ENCODE measurements around the gene CSMD2.

CSMD2 gene

GRCh38 chr1:33641104-33641830 lies 523.8 kb downstream of the CSMD2 start:
- Histone ChIP-seq H3K4me3 (ENCODE audit: low read depth, low read length) (no peak overlapping the region), H3K36me3 (ENCODE audit: control insufficient read depth, insufficient read depth, low read length) (no peaks in the 10 kb centered on the region), H3K9me3 (ENCODE audit: control insufficient read depth, insufficient read depth, low read length) (no peaks in the 10 kb centered on the region), H3K9ac (ENCODE audit: low read depth, low read length) (no peak overlapping the region), H3K4me1 (ENCODE audit: control insufficient read depth, insufficient read depth, low read length) (peaks cover 3% of the 10 kb centered on the region), H3K27me3 (ENCODE audit: control insufficient read depth, insufficient read depth, low read length) (no peaks in the 10 kb centered on the region)

GRCh38 chr1:33640114-33640660 lies 524.8 kb downstream of the CSMD2 start:
- Histone ChIP-seq H3K9ac (ENCODE audit: low read depth, low read length) (no peak overlapping the region), H3K36me3 (ENCODE audit: control insufficient read depth, insufficient read depth, low read length) (no peaks in the 10 kb centered on the region), H3K9me3 (ENCODE audit: control insufficient read depth, insufficient read depth, low read length) (no peaks in the 10 kb centered on the region), H3K27me3 (ENCODE audit: control insufficient read depth, insufficient read depth, low read length) (no peaks in the 10 kb centered on the region), H3K4me3 (ENCODE audit: low read depth, low read length) (no peak overlapping the region), H3K4me1 (ENCODE audit: control insufficient read depth, insufficient read depth, low read length) (peaks cover 6% of the 10 kb centered on the region)

- Histone ChIP-seq H3K4me3 (ENCODE audit: low read depth, low read length) (no peak overlapping the region), H3K9me3 (ENCODE audit: control insufficient read depth, insufficient read depth, low read length) (no peaks in the 10 kb centered on the region), H3K36me3 (ENCODE audit: control insufficient read depth, insufficient read depth, low read length) (no peaks in the 10 kb centered on the region), H3K4me1 (ENCODE audit: control insufficient read depth, insufficient read depth, low read length) (peaks cover 9% of the 10 kb centered on the region), H3K27me3 (ENCODE audit: control insufficient read depth, insufficient read depth, low read length) (peaks cover 8% of the 10 kb centered on the region), H3K9ac (ENCODE audit: low read depth, low read length) (no peak overlapping the region)
Measured at GRCh38 chr1:33637846-33638440, 527.1 kb downstream of the CSMD2 start.

- no peaks in the 10 kb centered on the region for H3K36me3 ChIP-seq (ENCODE audit: control insufficient read depth, insufficient read depth, low read length)
- H3K4me3 ChIP-seq (ENCODE audit: low read depth, low read length), result no peak overlapping the region
- H3K4me1 ChIP-seq (ENCODE audit: control insufficient read depth, insufficient read depth, low read length), result peaks cover 7% of the 10 kb centered on the region
- peaks cover 8% of the 10 kb centered on the region for H3K27me3 ChIP-seq (ENCODE audit: control insufficient read depth, insufficient read depth, low read length)
- no peaks in the 10 kb centered on the region for H3K9me3 ChIP-seq (ENCODE audit: control insufficient read depth, insufficient read depth, low read length)
- no peak overlapping the region for H3K9ac ChIP-seq (ENCODE audit: low read depth, low read length)
Measured at GRCh38 chr1:33636209-33636608, 528.8 kb downstream of the CSMD2 start.

GRCh38 chr1:33635336-33636012 lies 529.6 kb downstream of the CSMD2 start:
- Histone ChIP-seq H3K9me3 (ENCODE audit: control insufficient read depth, insufficient read depth, low read length) (no peaks in the 10 kb centered on the region), H3K9ac (ENCODE audit: low read depth, low read length) (no peak overlapping the region), H3K4me3 (ENCODE audit: low read depth, low read length) (no peak overlapping the region), H3K36me3 (ENCODE audit: control insufficient read depth, insufficient read depth, low read length) (no peaks in the 10 kb centered on the region), H3K4me1 (ENCODE audit: control insufficient read depth, insufficient read depth, low read length) (peaks cover 6% of the 10 kb centered on the region), H3K27me3 (ENCODE audit: control insufficient read depth, insufficient read depth, low read length) (peaks cover 8% of the 10 kb centered on the region)

GRCh38 chr1:33634806-33635205 lies 530.2 kb downstream of the CSMD2 start:
- no peak overlapping the region for H3K9ac ChIP-seq (ENCODE audit: low read depth, low read length)
- H3K4me1 ChIP-seq (ENCODE audit: control insufficient read depth, insufficient read depth, low read length), result peaks cover 6% of the 10 kb centered on the region
- no peaks in the 10 kb centered on the region for H3K9me3 ChIP-seq (ENCODE audit: control insufficient read depth, insufficient read depth, low read length)
- H3K4me3 ChIP-seq (ENCODE audit: low read depth, low read length), result no peak overlapping the region
- peaks cover 8% of the 10 kb centered on the region for H3K27me3 ChIP-seq (ENCODE audit: control insufficient read depth, insufficient read depth, low read length)
- no peaks in the 10 kb centered on the region for H3K36me3 ChIP-seq (ENCODE audit: control insufficient read depth, insufficient read depth, low read length)

GRCh38 chr1:33634143-33634542 lies 530.9 kb downstream of the CSMD2 start:
- Histone ChIP-seq H3K9me3 (ENCODE audit: control insufficient read depth, insufficient read depth, low read length) (no peaks in the 10 kb centered on the region), H3K27me3 (ENCODE audit: control insufficient read depth, insufficient read depth, low read length) (peaks cover 8% of the 10 kb centered on the region), H3K4me3 (ENCODE audit: low read depth, low read length) (no peak overlapping the region), H3K36me3 (ENCODE audit: control insufficient read depth, insufficient read depth, low read length) (no peaks in the 10 kb centered on the region), H3K9ac (ENCODE audit: low read depth, low read length) (no peak overlapping the region), H3K4me1 (ENCODE audit: control insufficient read depth, insufficient read depth, low read length) (peaks cover 6% of the 10 kb centered on the region)

- Histone ChIP-seq H3K9me3 (ENCODE audit: control insufficient read depth, insufficient read depth, low read length) (no peaks in the 10 kb centered on the region), H3K27me3 (ENCODE audit: control insufficient read depth, insufficient read depth, low read length) (peaks cover 8% of the 10 kb centered on the region), H3K4me3 (ENCODE audit: low read depth, low read length) (no peak overlapping the region), H3K4me1 (ENCODE audit: control insufficient read depth, insufficient read depth, low read length) (peaks cover 6% of the 10 kb centered on the region), H3K9ac (ENCODE audit: low read depth, low read length) (no peak overlapping the region), H3K36me3 (ENCODE audit: control insufficient read depth, insufficient read depth, low read length) (no peaks in the 10 kb centered on the region)
Measured at GRCh38 chr1:33633019-33633801, 531.8 kb downstream of the CSMD2 start.

- H3K4me3 ChIP-seq (ENCODE audit: low read depth, low read length), result no peak overlapping the region
- H3K27me3 ChIP-seq (ENCODE audit: control insufficient read depth, insufficient read depth, low read length), result peaks cover 8% of the 10 kb centered on the region
- H3K9ac ChIP-seq (ENCODE audit: low read depth, low read length), result no peak overlapping the region
- H3K9me3 ChIP-seq (ENCODE audit: control insufficient read depth, insufficient read depth, low read length), result no peaks in the 10 kb centered on the region
- no peaks in the 10 kb centered on the region for H3K36me3 ChIP-seq (ENCODE audit: control insufficient read depth, insufficient read depth, low read length)
- H3K4me1 ChIP-seq (ENCODE audit: control insufficient read depth, insufficient read depth, low read length), result peaks cover 6% of the 10 kb centered on the region
Measured at GRCh38 chr1:33630686-33631085, 534.3 kb downstream of the CSMD2 start.

- Histone ChIP-seq H3K4me3 (ENCODE audit: low read depth, low read length) (no peak overlapping the region), H3K4me1 (ENCODE audit: control insufficient read depth, insufficient read depth, low read length) (no peaks in the 10 kb centered on the region), H3K9me3 (ENCODE audit: control insufficient read depth, insufficient read depth, low read length) (no peaks in the 10 kb centered on the region), H3K36me3 (ENCODE audit: control insufficient read depth, insufficient read depth, low read length) (peaks cover 3% of the 10 kb centered on the region), H3K27me3 (ENCODE audit: control insufficient read depth, insufficient read depth, low read length) (no peaks in the 10 kb centered on the region), H3K9ac (ENCODE audit: low read depth, low read length) (no peak overlapping the region)
Measured at GRCh38 chr1:33626801-33627200, 538.2 kb downstream of the CSMD2 start.
